KG1 (cell line): ENCODE measurements around the gene ZNHIT6.
"Not testable (repeated sequence)": the region's sequence is repeated elsewhere in the genome, so short reads cannot be mapped to it uniquely, and the experiment has no call there.

Source experiments
- DNase-seq: peaks from one replicate; lab custom pipeline; 2025; lab: John Stamatoyannopoulos, UW

ZNHIT6 gene, protein sequence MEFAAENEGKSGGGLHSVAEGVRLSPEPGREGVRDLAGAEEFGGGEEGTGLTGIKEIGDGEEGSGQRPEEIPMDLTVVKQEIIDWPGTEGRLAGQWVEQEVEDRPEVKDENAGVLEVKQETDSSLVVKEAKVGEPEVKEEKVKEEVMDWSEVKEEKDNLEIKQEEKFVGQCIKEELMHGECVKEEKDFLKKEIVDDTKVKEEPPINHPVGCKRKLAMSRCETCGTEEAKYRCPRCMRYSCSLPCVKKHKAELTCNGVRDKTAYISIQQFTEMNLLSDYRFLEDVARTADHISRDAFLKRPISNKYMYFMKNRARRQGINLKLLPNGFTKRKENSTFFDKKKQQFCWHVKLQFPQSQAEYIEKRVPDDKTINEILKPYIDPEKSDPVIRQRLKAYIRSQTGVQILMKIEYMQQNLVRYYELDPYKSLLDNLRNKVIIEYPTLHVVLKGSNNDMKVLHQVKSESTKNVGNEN

DNA sequence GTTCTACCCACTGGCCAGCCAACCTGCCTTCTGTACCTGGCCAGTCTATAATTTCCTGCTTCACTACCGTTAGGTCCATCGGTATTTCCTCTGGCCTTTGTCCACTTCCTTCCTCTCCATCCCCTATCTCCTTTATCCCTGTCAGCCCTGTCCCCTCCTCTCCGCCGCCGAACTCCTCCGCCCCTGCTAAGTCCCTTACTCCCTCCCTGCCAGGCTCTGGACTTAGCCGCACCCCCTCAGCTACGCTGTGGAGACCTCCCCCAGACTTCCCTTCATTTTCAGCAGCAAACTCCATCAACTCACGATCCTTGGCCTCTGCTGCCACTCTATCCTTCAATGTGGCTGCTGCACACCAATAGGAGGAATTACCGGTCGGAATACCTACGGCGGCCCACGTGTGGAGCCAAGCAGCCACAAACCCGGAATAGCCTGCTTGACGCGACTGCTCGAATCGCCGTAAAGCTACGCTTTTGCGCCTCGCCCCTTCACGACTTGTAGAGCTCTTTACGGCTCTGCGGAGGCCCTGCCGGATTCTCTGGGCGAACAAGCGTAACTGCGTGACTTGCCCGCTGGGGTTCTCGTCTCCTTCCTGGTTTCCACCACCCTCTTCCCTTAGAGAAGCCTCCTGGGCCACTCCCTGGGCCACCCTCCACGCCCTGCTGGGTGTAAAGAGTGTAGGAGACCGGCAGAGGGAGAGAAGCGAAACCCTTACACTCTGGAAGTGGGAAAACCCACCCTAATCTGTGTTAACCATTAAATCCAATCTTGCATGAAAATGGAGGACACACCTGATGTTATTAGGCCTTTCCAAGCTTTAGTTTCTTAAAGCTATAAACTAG lies at the start of gene ZNHIT6:
TSS of gene ZNHIT6 (minus strand) at position 444 of the 839 bp plus-strand sequence. CDS start at position 295, 149 bp downstream.
- peak; percentile 72 for DNase-seq

DNA sequence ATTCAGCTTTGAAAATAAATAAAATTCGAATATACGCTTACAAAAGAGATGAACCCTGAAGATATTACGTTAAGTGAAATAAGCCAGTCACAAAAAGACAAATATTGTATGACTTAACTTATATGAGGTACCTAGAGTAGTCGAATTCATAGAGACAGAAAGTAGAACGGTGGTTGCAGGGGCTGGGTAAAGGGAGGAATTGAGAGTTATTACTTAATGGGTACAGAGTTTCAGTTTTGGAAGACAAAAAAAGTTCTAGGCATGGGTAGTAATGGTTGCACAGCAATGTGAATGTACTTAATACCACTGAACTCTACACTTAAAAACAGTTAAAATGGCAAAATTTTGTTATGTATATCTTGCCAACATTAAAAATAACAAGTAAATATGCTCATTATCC lies 48.6 kb upstream of the ZNHIT6 start:
- DNase-seq: no peak

DNA sequence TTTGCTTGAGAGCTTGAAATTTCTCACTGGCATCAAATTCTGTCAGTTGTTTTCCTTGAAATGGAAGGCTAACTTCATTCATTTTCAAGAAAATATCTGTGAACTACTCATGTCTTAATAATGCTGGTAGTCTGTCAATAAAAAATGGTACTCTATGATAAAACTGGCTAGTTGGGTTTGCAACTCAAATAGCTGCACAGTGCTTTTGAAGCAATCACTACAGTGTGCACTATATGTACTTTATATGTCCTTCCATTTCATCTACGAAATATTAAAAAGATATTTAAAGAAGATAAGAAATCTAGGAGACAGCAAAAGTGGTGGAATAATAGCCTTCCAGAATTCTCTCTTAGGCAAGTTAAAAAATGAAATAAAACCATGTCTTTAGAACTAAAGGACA lies 39.9 kb upstream of the ZNHIT6 start:
- DNase-seq: no peak

DNA sequence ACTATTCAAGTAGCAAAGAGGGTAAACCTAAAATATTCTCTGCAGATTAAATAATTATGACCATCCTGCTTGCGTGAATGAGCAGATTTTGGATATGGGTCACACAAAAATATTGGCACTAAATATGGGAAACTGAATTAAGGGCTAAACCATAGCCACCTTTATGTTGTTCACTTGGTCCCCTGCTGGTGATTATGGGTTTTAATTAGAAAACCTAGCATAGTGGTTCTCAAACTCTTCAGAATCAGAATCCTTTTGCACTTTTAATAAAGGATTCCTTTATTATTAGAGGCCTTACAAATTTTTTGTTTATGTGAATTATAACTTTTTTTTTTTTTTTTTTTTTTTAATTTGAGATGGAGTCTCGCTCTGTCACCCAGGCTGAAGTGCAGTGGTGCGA lies 38.5 kb upstream of the ZNHIT6 start:
- no peak for DNase-seq

DNA sequence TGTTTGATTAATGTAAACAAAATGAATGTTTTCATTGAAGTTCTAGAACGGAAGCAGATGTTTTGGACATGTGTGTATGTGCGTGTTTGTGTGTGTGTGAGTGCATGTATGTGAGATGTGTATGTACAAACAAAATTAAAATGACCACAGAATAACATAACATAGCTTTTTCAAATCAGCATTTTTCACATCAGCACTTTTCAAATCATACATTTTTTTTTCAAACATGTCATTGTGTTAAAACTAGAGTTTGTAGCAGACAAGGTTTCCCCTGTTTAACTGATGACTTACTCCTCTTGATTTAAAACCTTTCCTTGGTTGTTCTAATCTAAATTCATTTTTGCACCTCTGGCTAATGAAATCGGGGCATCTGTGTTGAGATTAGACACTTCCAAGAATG lies 35.6 kb upstream of the ZNHIT6 start:
- no peak for DNase-seq

DNA sequence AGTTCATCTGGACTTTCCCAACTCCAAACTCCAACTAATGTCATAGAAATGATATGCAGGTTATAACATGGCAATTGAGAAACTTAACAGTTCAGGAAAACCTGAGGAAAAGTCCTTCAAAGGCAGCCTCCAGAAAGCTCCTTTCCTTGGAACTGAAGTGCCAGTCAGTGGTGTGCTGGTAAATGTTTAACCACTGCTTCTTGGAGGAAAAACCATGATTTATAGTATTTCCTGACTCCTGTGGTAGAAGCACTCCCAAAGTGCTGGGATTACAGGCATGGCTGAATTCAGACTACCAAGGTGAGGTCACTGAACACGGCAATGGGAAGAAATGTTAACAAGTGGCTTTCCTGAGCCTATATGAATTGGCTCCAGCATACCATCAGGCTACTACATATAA lies 26.7 kb upstream of the ZNHIT6 start:
- DNase-seq: no peak

DNA sequence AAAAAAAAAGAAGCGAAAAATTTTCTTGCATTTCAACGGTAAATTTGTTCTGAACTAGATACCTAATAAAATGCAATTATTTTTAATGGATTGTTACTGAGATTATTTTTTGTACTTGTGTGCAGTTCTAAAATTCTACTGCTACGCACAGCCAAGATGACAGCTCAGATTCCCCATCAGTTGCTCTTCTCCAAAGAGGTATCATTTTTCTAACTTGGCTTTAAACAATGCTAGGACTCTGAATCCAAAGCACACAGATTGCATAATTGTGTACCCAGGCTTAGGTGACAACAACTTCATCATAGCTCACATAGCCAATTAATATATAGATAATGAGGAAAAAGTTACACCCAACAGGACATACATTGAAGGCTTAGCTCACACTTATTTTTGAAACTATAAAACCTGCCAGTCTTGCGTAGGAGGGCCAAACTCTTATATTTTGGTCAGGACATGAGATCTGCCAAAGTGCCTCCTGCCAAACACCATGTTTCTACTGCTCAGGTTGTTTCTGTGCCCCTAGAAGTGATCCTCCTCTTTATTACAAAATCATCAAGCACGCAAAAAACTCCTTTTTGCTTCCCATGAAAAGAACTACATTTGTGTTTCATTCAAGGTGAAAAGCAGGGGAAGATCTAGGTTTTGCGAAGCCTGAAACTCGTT lies 10.6 kb upstream of the ZNHIT6 start:
- DNase-seq: no peak

DNA sequence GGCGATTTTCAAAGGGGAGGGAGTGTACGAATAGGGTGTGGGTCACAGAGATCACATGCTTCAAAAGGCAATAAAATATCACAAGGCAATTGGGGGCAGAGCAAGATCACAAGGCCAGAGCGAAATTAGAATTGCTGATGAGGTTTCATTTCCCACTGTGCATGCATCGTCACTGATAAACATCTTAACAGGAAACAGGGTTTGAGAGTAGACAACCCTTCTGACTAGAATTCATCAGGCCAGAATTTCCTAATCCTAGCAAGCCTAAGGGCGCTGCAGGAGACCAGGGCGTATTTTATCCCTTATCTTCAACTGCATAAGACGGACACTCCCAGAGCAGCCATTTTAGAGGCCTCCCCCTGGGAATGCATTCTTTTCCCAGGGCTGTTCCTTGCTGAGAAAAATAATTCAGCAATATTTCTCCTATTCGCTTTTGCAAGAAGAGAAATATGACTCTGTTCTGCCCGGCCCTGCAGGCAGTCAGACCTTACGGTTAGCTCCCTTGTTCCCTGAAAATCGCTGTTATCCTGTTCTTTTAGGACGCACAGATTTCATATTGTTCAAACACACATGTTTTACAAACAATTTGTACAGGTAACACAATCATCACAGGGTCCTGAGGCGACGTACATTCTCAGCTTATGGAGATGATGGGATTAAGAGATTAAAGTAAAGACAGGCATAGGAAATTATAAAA lies 6.3 kb upstream of the ZNHIT6 start:
- DNase-seq: not testable (repeated sequence)

DNA sequence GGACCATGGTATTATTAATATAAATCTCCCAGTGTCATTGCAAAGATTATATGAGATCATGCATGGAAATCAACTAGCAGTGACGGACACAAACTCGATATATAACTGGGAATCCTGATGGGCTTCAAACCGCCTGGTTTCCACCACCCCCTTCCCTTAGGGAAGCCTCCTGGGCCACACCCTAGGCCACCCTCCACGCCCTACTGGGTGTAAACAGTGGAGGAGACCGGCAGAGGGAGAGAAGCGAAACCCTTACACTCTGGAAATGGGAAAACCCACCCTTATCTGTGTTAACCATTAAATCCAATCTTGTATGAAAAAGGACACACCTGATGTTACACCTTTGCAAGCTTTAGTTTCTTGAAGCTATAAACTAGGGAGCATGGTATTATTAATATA lies 595 bp upstream of the ZNHIT6 start:
- no peak for DNase-seq

DNA sequence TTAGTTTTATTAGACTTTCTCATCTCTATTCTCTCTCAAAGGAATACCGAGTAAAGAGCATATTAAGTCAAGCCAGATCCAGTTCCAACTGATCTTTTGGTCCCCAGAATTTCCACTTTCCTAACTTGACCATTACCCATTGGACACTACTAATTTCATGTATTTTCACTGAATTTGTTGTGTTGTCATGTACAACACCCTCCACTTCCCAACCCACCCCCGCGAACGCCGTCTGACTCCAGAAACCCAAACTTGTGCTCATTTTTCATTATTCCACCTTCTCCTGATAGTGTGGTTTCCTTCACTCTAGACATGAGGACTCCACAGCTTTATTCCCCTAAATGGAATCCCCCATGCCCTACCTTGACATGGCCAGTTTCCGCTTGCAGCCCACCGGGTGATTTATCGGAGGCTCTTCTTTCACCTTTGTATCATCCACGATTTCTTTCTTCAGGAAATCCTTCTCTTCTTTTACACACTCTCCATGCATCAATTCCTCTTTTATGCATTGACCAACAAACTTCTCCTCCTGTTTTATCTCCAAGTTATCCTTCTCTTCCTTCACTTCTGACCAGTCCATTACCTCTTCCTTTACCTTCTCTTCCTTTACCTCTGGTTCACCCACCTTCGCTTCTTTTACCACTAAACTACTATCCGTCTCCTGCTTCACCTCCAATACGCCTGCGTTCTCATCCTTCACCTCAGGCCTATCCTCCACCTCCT lies 805 bp downstream of the ZNHIT6 start:
- DNase-seq: no peak

DNA sequence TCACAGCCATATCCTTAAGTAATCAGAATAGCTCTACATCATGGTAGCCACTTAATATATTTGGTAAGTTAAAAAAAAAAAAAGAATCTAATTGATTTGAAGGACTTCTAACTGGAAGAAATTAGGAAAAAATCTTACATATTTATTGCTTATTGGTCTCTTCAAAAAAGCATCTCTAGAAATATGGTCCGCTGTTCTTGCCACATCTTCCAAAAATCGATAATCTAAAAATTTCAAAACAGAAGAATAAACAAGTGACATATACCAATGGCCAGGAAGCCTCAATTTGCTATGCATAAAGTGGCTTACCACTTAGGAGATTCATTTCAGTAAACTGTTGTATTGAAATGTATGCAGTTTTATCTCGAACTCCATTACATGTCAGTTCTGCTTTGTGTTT lies 2.3 kb downstream of the ZNHIT6 start:
- no peak for DNase-seq

DNA sequence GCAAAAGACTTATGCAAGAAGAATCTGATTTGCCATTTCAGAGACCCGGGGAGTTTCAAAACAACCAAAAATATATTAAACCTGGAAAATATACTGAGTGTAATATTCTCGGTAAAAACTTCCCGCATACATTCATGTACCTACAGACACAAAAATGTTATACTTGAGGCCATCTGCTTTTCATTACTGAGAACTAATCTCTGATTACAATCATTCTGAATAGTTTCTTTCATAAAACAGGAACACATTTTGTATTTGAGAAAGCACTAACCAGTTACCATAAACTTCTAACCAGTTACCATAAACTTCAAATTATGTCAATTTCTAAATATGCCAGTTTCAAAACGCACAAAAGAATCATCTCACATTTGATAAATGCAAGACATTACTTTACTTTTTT lies 7.8 kb downstream of the ZNHIT6 start:
- no peak for DNase-seq

DNA sequence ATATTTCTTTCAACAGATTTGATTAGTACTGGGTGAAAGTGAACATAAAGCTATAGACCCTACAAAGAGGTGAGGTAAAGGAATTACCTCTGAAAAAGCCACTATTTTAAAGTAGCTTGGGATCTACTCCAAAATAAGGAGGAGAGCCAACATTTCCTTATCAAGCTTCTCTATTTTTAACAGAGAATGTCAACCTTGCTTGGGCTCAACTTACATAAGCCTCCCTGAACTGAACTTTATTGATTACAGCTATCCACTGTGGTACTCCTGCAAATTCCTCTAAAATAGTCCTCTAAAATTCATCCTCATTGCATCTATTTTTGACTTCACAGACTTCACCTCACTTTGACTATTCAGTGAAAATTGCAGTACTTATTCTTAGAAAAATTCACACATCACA lies 10.3 kb downstream of the ZNHIT6 start:
- DNase-seq: no peak

DNA sequence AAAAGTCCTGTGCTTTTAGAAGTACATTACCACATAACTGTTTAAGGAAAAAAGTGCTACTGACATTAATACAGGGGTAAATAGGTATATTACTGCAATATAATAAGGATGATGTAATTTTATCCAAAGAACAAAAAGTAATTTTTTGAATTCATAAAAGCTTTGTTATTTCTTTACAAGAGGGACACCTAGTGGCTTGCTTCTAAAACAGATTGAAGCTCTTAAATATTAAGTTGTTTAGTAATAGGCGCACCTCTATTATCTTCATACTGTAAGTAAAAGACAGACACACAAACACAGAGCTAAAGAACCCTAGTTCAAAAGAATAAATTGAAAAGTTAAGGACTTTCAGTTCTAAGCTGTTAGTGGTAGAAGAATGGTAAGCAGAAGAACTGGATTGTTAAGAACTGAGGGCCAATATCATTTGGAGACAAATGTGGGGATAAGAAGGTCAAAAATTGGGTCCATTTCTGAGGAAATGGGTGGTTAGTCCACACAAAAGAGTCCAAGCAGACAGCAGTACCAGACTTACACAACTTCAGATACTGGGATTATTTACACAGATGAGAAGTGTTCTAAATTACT lies 15.4 kb downstream of the ZNHIT6 start:
- no peak for DNase-seq

DNA sequence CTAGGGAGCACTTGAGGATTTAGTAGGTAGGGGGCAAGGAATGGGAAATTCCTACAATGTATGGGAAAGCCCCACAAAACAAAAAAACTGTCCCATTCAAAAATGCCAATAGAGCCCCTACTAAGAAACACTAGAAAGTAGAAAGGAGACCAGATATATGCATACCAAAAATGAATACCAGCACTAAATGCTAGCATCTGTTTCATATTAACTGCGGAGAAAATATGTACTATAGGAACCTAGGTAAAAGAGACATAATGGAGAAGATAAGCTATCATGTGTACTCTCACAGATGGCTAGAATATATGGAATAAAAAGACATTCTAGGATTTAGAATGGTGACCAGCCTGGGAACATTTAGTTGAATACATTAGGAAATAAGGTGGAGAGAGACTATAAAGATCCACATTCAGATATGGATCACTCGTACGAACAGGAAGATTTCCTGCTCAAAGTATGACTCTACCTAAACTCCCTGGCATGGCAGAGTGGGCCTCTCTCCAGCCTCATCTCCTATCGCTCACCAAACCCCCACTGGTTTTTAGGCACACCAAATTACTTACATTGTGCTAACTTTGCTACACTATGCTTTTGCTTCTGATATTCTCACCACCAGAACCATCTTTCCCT lies 18.3 kb downstream of the ZNHIT6 start:
- DNase-seq: no peak

DNA sequence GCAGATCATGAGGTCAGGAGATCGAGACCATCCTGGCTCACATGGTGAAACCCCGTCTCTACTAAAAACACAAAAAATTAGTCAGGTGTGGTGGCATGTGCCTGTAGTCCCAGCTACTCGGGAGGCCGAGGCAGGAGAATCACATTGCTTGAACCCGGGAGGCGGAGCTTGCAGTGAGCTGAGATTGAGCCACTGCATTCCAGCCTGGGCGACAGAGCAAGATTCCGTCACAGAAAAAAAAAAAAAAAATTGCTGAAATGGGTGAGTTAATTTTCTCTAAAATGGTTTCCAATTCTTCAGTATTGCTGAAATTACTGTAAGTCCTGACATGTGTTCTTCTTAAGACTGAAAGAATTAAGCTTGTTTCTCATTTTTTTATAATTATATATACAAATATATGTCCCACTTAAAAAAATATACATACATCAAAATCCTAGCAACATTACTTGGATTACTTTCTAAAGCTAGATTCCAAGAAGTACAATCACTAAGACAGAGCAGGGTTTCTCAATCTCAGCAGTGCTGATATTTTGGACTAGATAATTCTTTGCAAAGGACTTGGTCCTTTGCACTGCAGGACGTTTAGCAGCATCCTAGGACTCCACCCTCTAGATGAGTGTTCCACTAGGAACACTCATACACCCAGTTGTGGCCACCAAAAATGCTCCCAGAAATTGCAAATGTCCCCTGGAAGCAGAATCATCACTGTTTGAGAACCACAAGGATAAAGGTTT lies 24.8 kb downstream of the ZNHIT6 start:
- DNase-seq: no peak

DNA sequence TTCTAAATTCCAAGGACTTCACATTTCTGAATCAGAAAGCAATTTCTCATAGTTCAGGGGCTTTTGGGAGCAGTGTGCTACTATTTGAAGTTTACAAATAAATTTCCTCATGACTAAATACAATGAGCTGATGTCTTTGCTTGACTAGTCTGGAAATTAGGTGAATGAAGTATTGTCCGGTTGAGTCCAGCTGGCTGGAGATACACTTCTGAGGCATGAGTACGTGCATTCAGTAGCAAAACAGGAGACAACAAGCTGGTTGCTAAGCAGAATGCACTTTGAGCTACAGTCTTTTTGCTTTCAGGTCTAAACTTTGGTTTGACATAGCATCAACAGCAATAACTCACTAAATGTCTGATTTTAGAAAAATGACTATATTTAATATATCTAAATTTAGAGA lies 27.1 kb downstream of the ZNHIT6 start:
- DNase-seq: no peak

DNA sequence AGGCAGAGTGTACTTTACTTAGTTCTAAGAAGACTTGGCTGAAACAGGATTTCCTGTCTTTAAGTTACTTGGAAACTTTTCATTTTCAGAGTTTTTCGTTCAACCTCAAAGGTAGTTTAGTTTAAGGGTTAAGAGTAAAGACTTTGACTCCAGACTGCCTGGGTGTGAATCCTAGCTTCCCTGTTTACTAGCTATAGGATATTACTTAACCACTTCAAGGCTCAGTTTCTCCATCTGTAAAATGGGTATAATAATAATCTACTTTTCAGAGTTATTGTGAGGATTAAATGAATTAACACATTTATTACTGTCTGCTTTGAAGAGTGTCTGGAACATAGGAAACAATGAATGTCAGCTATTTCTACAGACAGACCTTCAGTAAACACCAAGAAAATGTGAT lies 30.0 kb downstream of the ZNHIT6 start:
- no peak for DNase-seq

DNA sequence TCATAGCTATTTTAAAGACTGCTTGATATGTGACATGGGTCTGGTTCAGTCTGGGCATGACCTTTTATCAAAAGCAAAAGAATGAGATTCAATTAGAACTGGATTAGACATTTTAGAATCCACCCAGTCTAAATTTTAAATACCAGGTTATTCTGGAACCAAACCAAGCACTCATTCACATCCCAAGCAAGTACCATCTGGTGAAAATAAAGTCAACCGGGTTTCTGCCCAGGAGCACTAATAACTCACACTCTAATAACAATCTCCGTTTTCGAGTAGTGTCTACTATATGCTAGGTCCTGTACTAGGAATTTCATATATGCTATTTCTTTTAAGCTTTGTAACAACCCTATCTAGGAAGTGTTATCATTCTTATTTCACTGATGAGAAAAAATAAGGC lies 30.6 kb downstream of the ZNHIT6 start:
- DNase-seq: no peak
